NCI-H2227 (cell line): ENCODE results near the gene DAND5.

Source experiments
- DNase-seq: peaks from one replicate; lab custom pipeline; 2025; ENCODE audit not compliant: unreplicated experiment; lab: John Stamatoyannopoulos, UW

Gene DAND5

GRCh38 chr19:13019332-13019731, 50.0 kb downstream of the DAND5 start:
- no peak for DNase-seq

GRCh38 chr19:13020002-13020414, 50.6 kb downstream of the DAND5 start:
- DNase-seq, result no peak

GRCh38 chr19:13022111-13022858, 52.9 kb downstream of the DAND5 start:
- DNase-seq, result peak; percentile 25

GRCh38 chr19:13022859-13023636, 53.7 kb downstream of the DAND5 start:
- DNase-seq, result peak; percentile 27

DNA sequence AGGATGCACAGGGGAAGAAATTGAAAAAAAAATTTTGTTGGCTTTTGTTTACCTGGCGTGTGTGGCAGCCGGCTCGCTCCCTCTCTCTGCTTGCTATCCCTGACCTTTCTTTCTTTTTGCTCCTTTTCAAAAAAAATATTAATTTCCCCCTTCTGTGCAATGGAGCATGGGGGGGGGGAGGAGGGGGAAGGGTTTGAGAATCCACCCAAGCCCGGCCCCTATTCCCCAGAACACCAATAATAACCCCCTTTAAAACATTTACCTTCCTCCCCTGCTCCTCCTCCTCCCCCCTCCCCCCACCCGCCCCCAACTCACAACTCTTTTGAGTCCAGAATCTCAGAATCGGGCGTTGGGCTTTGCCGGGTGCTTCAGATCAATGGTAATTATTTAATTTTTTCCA, 54.3 kb downstream of the DAND5 start:
- no peak for DNase-seq
